Panc1 (cell line): ENCODE data around the gene BCS1L. TPM values are rescaled to one million over a fixed set of nuclear protein-coding genes. Genes with fewer than 3 reads are reported as not detected.

ENCODE experiments used
- ATAC-seq: fragments of 200-7000 bp; cut with Tn5 transposase; 2 replicates; pipeline ENCODE4 v1.9.1; 2020; ENCODE audit warnings: mild to moderate bottlenecking, moderate library complexity
- BruUV-seq: library from RNA; stranded (reverse); fragments of 400-500 nt; replicated peaks from 2 replicates; lab custom pipeline; 2021; lab: Mats Ljungman, UMichigan
- CTCF ChIA-PET: fragments of 300-600 bp; sonication (Branson Sonifier 250); formaldehyde crosslinking; loops from one replicate; lab custom pipeline; 2022; ENCODE audit warnings: antibody characterized with exemption; lab: Charles Lee
- POLR2A ChIA-PET: fragments of 300-600 bp; sonication (Branson Sonifier 250); formaldehyde crosslinking; loops from one replicate; lab custom pipeline; 2022; ENCODE audit warnings: antibody characterized with exemption; lab: Charles Lee
- DNase-seq: peaks from one replicate; pipeline ENCODE4 v3.0.0-alpha.2; 2010; ENCODE audit warnings: low read depth, low spot score
- H3K27ac ChIP-seq: 2 replicates; pipeline ENCODE4 v1.5.1; 2011; ENCODE audit warnings: mild to moderate bottlenecking, low read length, inconsistent platforms
- H3K27me3 ChIP-seq: fragments of 200-500 bp; sonication (Bioruptor generic); 2 replicates; pipeline ENCODE4 v1.6.0; 2014; ENCODE audit warnings: low read length, inconsistent platforms; ENCODE audit not compliant: control insufficient read depth, insufficient read depth
- H3K36me3 ChIP-seq: fragments of 200-500 bp; sonication (Bioruptor generic); 2 replicates; pipeline ENCODE4 v1.5.1; 2014; ENCODE audit warnings: inconsistent platforms, mild to moderate bottlenecking, low read length, moderate library complexity; ENCODE audit not compliant: control insufficient read depth, insufficient read depth
- H3K4me1 ChIP-seq: 2 replicates; pipeline ENCODE4 v1.5.1; 2011; ENCODE audit warnings: inconsistent platforms, mild to moderate bottlenecking, low read length, moderate library complexity; ENCODE audit not compliant: control insufficient read depth, insufficient read depth
- H3K4me3 ChIP-seq, 2 experiments: 2 replicates each; pipeline ENCODE4 v1.5.1; 2011 to 2012; ENCODE audit warnings: low read depth in 2 of 2, low read length in 2 of 2, mild to moderate bottlenecking in 2 of 2, inconsistent platforms in 1 of 2, moderate library complexity in 1 of 2
- H3K9me3 ChIP-seq: fragments of 200-500 bp; sonication (Bioruptor generic); 2 replicates; pipeline ENCODE4 v1.5.1; 2014; ENCODE audit warnings: low read depth, mild to moderate bottlenecking, inconsistent platforms, low read length, moderate library complexity; ENCODE audit not compliant: control insufficient read depth, insufficient read depth
- POLR2AphosphoS5 ChIP-seq: IDR thresholded peaks from 2 replicates; pipeline ENCODE4 v1.6.1; 2012; ENCODE audit warnings: mild to moderate bottlenecking, low read depth, low read length, moderate library complexity
- REST ChIP-seq, 2 experiments: IDR thresholded peaks; 2 replicates each; pipeline ENCODE4 v1.6.1; 2011 to 2012; ENCODE audit warnings: low read depth in 2 of 2, control low read depth in 1 of 2, low read length in 1 of 2, mild to moderate bottlenecking in 1 of 2, moderate library complexity in 1 of 2; ENCODE audit not compliant: insufficient read depth in 1 of 2
- SIN3A ChIP-seq: IDR thresholded peaks from 2 replicates; pipeline ENCODE4 v1.6.1; 2012; ENCODE audit warnings: low read depth, mild to moderate bottlenecking, low read length, moderate library complexity, borderline replicate concordance; ENCODE audit not compliant: insufficient read depth
- TCF7L2 ChIP-seq: IDR thresholded peaks from 2 replicates; pipeline ENCODE4 v1.6.1; 2011; ENCODE audit warnings: mild to moderate bottlenecking, low read depth, low read length, inconsistent platforms
- in situ Hi-C: cut with HindIII; loops from 2 replicates; pipeline ENCODE4 v1.10.0; 2016; ENCODE audit warnings: low sequenced_read_pairs, low pct_unique_long_range_greater_than_20kb
- intact Hi-C: fragments of 100-400 bp; cut with micrococcal nuclease; formaldehyde crosslinking; loops from one replicate; pipeline ENCODE4 v1.10.0; 2022; ENCODE audit not compliant: unreplicated experiment
- total RNA-seq: library from RNA; stranded (reverse); gene quantifications from one replicate; pipeline ENCODE4 v1.2.1, GENCODE V29; 2021; ENCODE audit not compliant: unreplicated experiment
- TF ChIP-seq, protein P1 (sequence below): fragments of 450-650 bp; IDR thresholded peaks from 2 replicates; pipeline ENCODE4 v1.5.1; 2017; ENCODE audit warnings: mild to moderate bottlenecking

Gene BCS1L
- total RNA-seq, 1 experiment from 2014 or later: 42.0 TPM

GRCh38 chr2:218711550-218711929, 52.1 kb downstream of the BCS1L start:
- DNase-seq: no peak
- ChIA-PET CTCF (interaction anchor here (1.1 kb wide), 1 partner anchor 136 kb away, joined by 3 read pairs; no protein-coding TSS in a partner anchor), POLR2A (interaction anchor here (0.6 kb wide), 1 partner anchor 14 kb away, joined by 3 read pairs; no protein-coding TSS in a partner anchor)
- TF ChIP-seq, protein P1, sequence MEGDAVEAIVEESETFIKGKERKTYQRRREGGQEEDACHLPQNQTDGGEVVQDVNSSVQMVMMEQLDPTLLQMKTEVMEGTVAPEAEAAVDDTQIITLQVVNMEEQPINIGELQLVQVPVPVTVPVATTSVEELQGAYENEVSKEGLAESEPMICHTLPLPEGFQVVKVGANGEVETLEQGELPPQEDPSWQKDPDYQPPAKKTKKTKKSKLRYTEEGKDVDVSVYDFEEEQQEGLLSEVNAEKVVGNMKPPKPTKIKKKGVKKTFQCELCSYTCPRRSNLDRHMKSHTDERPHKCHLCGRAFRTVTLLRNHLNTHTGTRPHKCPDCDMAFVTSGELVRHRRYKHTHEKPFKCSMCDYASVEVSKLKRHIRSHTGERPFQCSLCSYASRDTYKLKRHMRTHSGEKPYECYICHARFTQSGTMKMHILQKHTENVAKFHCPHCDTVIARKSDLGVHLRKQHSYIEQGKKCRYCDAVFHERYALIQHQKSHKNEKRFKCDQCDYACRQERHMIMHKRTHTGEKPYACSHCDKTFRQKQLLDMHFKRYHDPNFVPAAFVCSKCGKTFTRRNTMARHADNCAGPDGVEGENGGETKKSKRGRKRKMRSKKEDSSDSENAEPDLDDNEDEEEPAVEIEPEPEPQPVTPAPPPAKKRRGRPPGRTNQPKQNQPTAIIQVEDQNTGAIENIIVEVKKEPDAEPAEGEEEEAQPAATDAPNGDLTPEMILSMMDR: no peak
- TF ChIP-seq TCF7L2 (no peak), REST (IDR thresholded peaks at IDR 0.05; ENCODE audit: insufficient read depth in 1 of 2, low read depth in 2 of 2, low read length in 1 of 2) (no peak), POLR2AphosphoS5 (no peak), SIN3A (no peak)
- no peak for ATAC-seq
- Histone ChIP-seq H3K27me3 (no peaks in the 10 kb centered on the region), H3K9me3 (no peaks in the 10 kb centered on the region), H3K4me3 (peak overlapping the region; percentile 72 to 87), H3K4me1 (peaks cover 8% of the 10 kb centered on the region), H3K36me3 (peaks cover 4% of the 10 kb centered on the region), H3K27ac (peak overlapping the region; percentile 92)
- TSS peak; percentile 95 for BruUV-seq
- intact Hi-C loops (no loop called here), in situ Hi-C loops (no loop called here)

Other genes starting within 250 kb of the BCS1L start
- 0.18 TPM for gene VIL1, start 240.6 kb upstream of the BCS1L start, total RNA-seq
- gene USP37, start 91.3 kb upstream of the BCS1L start, total RNA-seq: 19.2 TPM
- 73.0 TPM for gene CNOT9, start 90.8 kb upstream of the BCS1L start, total RNA-seq
- 12.9 TPM for gene PLCD4, start 51.8 kb upstream of the BCS1L start, total RNA-seq
- 31.3 TPM for gene ZNF142, start 60 bp upstream of the BCS1L start, total RNA-seq
- gene RNF25, start 12.3 kb downstream of the BCS1L start, total RNA-seq: 40.4 TPM
- 48.6 TPM for gene STK36, start 12.4 kb downstream of the BCS1L start, total RNA-seq
- 45.6 TPM for gene TTLL4, start 51.2 kb downstream of the BCS1L start, total RNA-seq
- gene CYP27A1, start 122.5 kb downstream of the BCS1L start, total RNA-seq: 7.7 TPM
- not detected for gene PRKAG3, start 172.1 kb downstream of the BCS1L start, total RNA-seq
- gene WNT6, start 200.1 kb downstream of the BCS1L start, total RNA-seq: 8.1 TPM
- gene WNT10A, start 221.2 kb downstream of the BCS1L start, total RNA-seq: 9.2 TPM